Smooth muscle cell (in vitro differentiated cells): ENCODE data around the gene LSS. TPM values are rescaled to one million over a fixed set of nuclear protein-coding genes. Genes with fewer than 3 reads are reported as not detected.
A peak's percentile ranks its signal among the peaks of the same experiment; 100 is the strongest.

Experiments used
- DNase-seq: peaks from one replicate; lab custom pipeline; 2025; ENCODE audit not compliant: unreplicated experiment; lab: John Stamatoyannopoulos, UW
- H2AFZ ChIP-seq: fragments of 200-600 bp; sonication (generic); 2 replicates; pipeline ENCODE4 v1.6.0; 2016; ENCODE audit warnings: antibody characterized with exemption, low read depth, mild to moderate bottlenecking
- H3F3A ChIP-seq: fragments of 200-600 bp; sonication (generic); 2 replicates; pipeline ENCODE4 v1.6.0; 2017; ENCODE audit warnings: antibody characterized with exemption, low read depth
- H3K27ac ChIP-seq: fragments of 200-600 bp; sonication (generic); 2 replicates; pipeline ENCODE4 v1.5.1; 2016; ENCODE audit warnings: low read depth, mild to moderate bottlenecking
- H3K27me3 ChIP-seq: fragments of 200-600 bp; sonication (generic); 2 replicates; pipeline ENCODE4 v1.6.1; 2016; ENCODE audit warnings: low read depth, mild to moderate bottlenecking
- H3K36me3 ChIP-seq: fragments of 200-600 bp; sonication (generic); 2 replicates; pipeline ENCODE4 v1.5.1; 2016; ENCODE audit warnings: low read depth
- H3K4me1 ChIP-seq: fragments of 200-600 bp; sonication (generic); 2 replicates; pipeline ENCODE4 v1.5.1; 2016; ENCODE audit warnings: low read depth
- H3K4me2 ChIP-seq: fragments of 200-600 bp; sonication (generic); 2 replicates; pipeline ENCODE4 v1.6.0; 2016; ENCODE audit warnings: mild to moderate bottlenecking
- H3K4me3 ChIP-seq: fragments of 200-600 bp; sonication (generic); 2 replicates; pipeline ENCODE4 v1.5.1; 2016; ENCODE audit warnings: mild to moderate bottlenecking
- H3K79me2 ChIP-seq: fragments of 200-600 bp; sonication (generic); 2 replicates; pipeline ENCODE4 v1.6.0; 2016; ENCODE audit warnings: low read depth, mild to moderate bottlenecking
- H3K9ac ChIP-seq: fragments of 200-600 bp; sonication (generic); 2 replicates; pipeline ENCODE4 v1.6.0; 2016; ENCODE audit warnings: low read depth
- H3K9me3 ChIP-seq: fragments of 200-600 bp; sonication (generic); replicated peaks from 2 replicates; pipeline ENCODE4 v1.5.1; 2016; ENCODE audit warnings: low read depth
- H4K20me1 ChIP-seq: fragments of 200-600 bp; sonication (generic); 2 replicates; pipeline ENCODE4 v1.6.0; 2016; ENCODE audit warnings: low read depth
- CTCF ChIP-seq: fragments of 200-600 bp; sonication (generic); IDR thresholded peaks from 2 replicates; pipeline ENCODE4 v1.5.1; 2017; ENCODE audit warnings: borderline replicate concordance, mild to moderate bottlenecking, antibody characterized with exemption; ENCODE audit not compliant: insufficient read depth, poor library complexity, severe bottlenecking
- WGBS: methylation state at CpG from one replicate; pipeline ENCODE4 v1.1.7; 2016; ENCODE audit warnings: low lambda C conversion rate; 5-methylcytosine and 5-hydroxymethylcytosine counted together
- polyA plus RNA-seq: library from polyadenylated mRNA; unstranded; fragments of >200 nt; fragmentation: Nextera tagmentation; extraction: Ambion mirVana; gene quantifications from 2 replicates; pipeline ENCODE4 v1.2.1, GENCODE V29; 2016
- total RNA-seq: library from RNA; depleted of rRNA; stranded (reverse); fragments of >200 nt; gene quantifications from 2 replicates; pipeline ENCODE4 v1.2.3, GENCODE V29; 2014

The LSS gene
- total and polyA plus RNA-seq, 2 experiments from 2014 or later = 21.8 to 37.7 TPM

DNA sequence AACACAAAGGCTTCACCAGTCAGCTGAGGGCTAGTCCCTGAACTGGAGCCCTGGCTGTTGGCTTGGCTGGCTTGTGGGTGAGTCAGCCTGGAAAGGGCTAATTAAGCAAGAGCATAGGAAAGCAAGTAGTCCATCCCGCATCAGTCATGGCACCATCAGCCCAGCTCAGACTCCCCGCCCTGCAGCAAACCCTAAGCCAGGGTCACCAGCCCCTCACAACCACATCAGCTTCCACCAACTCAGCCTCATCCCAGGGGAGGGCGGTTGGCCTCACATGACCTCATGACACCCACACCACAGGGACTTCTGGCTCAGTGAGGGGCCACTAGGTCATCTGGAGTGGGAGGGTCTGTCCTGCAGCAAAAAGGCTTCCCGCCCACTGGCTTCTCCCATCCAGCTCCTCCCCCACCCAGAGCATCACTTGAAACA is 37.3 kb downstream of the LSS start:
- no peaks in the 10 kb centered on the region for H3K9me3 ChIP-seq
- H3K27ac ChIP-seq = peak overlapping the region; percentile 66
- H3F3A ChIP-seq = no peaks in the 10 kb centered on the region
- no peak overlapping the region for H2AFZ ChIP-seq
- DNase-seq = no peak
- H3K4me2 ChIP-seq = no peak overlapping the region
- H4K20me1 ChIP-seq = no peaks in the 10 kb centered on the region
- 75% methylated on average over 4 of the region's 4 CpGs for WGBS
- no peak overlapping the region for H3K4me3 ChIP-seq
- H3K9ac ChIP-seq = no peak overlapping the region
- no peaks in the 10 kb centered on the region for H3K27me3 ChIP-seq
- peaks cover 6% of the 10 kb centered on the region for H3K4me1 ChIP-seq
- TF ChIP-seq CTCF = no peak
- no peaks in the 10 kb centered on the region for H3K79me2 ChIP-seq
- no peaks in the 10 kb centered on the region for H3K36me3 ChIP-seq

DNA sequence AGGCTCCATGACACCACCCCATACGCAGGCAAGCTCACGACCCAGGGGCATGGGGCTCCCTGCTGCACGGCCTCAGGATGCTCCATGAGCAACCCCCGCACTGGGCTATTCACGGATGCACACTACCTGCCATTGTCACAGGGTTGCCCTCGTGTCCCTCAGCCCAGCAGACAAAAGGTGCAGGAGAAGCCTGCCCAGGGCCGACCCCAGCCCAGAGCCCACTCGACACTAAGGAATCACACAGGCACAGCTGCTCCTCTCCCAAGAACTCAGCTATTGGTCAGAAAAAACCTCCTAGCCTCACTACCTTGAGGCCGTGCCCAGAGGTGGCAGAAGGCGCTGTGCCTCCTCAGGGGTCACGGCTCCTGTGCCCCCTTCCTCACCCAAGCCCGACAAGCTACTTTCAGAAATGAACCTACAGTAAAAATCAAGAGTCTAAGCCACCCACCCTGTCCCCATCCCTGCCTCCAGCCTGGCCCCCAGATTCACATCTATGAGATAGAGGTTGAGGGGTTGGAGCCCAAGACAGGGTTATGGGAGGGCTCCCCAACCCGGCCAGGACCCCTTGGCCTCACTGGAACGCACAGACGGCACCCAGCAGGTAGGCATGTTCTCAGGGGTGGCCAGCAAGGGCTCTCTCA is 38.0 kb downstream of the LSS start:
- Histone ChIP-seq H3K4me3 (no peak overlapping the region), H2AFZ (no peak overlapping the region), H3K27me3 (no peaks in the 10 kb centered on the region), H3K36me3 (no peaks in the 10 kb centered on the region), H3F3A (no peaks in the 10 kb centered on the region), H3K9me3 (no peaks in the 10 kb centered on the region), H3K9ac (no peak overlapping the region), H3K79me2 (no peaks in the 10 kb centered on the region), H3K27ac (peak overlapping the region; percentile 66), H3K4me2 (no peak overlapping the region), H3K4me1 (peaks cover 6% of the 10 kb centered on the region), H4K20me1 (no peaks in the 10 kb centered on the region)
- TF ChIP-seq CTCF = no peak
- 96% methylated on average over 15 of the region's 15 CpGs for WGBS
- DNase-seq = no peak

DNA sequence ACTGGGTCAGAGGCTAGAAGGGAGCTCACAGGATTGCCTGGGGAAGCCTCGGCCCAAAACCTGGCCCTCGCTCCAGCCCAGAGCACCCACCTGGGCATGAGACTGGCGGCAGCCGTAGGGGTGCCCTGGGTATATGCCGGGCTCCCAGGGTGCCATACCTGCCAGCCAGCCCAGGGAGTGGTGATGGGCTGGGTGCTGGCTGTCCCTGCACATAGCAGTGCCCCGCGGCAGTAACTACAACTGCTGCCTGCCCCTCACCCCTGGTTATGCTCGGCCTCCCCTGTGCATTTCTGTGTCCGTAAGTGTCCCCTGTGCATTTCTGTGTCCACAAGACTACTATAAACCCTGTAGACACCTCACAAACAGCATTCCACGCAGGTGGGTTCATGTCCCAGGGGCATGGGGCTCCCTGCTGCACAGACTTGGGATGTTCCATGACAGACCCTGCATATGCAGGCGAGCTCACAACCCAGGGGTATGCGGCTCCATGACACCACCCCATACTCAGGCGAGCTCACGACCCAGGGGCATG is 38.5 kb downstream of the LSS start:
- H3K36me3 ChIP-seq = no peaks in the 10 kb centered on the region
- H3K27me3 ChIP-seq = no peaks in the 10 kb centered on the region
- no peaks in the 10 kb centered on the region for H3K79me2 ChIP-seq
- H3K27ac ChIP-seq = peak overlapping the region; percentile 96
- peaks cover 9% of the 10 kb centered on the region for H3K4me1 ChIP-seq
- no peak overlapping the region for H3K4me3 ChIP-seq
- no peak for TF ChIP-seq CTCF
- no peak overlapping the region for H3K9ac ChIP-seq
- no peak overlapping the region for H2AFZ ChIP-seq
- H3F3A ChIP-seq = no peaks in the 10 kb centered on the region
- WGBS = 95% methylated on average over 14 of the region's 14 CpGs
- no peaks in the 10 kb centered on the region for H3K9me3 ChIP-seq
- no peaks in the 10 kb centered on the region for H4K20me1 ChIP-seq
- DNase-seq = no peak
- H3K4me2 ChIP-seq = no peak overlapping the region
